Muscle of arm (tissue), 12 donors: Measurements from ENCODE around the gene CNTN2. TPM values are rescaled to one million over a fixed set of nuclear protein-coding genes. Genes with fewer than 3 reads are reported as not detected.

ENCODE experiments used
- DNase-seq: peaks from one replicate; pipeline ENCODE4 v3.0.0-alpha.2; 2013
- polyA plus RNA-seq, 12 donors: library from polyadenylated mRNA; unstranded; fragments of 120-200 nt; gene quantifications; one replicate each; pipeline ENCODE4 v1.2.1, GENCODE V29; 2013; ENCODE audit not compliant: insufficient read length in 12 of 12

Gene CNTN2
- polyA plus RNA-seq, 12 donors, result 0.57 to 3.8 (median 0.68) TPM; not detected in 2

DNA sequence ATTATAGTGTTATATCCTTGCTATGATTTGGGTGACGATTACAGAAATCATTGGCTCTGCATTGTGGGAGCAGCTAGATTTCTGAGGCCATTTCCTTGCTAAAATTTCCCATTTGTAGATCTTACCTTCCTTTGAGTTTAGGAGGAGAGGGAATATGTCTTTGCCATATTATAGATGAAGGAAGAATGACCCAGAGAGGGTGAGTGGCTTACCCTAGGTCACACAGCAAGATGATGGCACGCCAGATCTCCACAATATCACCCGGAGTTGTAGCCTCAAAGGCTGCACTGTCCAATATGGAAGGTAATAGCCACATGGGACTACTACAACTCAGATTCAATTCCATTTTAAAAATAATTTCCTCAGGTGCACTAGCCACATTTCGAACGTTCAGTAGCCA is 10.3 kb downstream of the CNTN2 start:
- DNase-seq, result no peak

DNA sequence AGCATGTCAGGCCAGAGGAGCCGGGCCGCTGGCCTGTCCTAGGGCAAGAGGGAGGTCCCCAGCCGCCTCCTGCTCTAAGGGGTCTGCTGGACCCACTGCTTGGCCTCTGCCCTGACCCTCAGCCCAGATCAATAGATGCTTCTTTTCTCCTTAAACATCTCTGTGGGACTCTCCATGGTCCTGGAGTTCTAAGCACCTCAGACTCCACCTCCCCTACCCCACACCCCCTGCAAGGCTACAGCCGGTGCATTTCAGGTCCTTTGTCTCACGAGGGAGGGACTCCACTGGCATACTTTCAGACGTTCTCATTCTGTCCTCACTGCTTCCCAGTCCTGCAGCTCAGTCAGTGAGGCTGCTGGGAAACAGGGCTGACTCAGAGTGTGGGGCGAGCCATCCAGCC is 11.0 kb downstream of the CNTN2 start:
- no peak for DNase-seq

DNA sequence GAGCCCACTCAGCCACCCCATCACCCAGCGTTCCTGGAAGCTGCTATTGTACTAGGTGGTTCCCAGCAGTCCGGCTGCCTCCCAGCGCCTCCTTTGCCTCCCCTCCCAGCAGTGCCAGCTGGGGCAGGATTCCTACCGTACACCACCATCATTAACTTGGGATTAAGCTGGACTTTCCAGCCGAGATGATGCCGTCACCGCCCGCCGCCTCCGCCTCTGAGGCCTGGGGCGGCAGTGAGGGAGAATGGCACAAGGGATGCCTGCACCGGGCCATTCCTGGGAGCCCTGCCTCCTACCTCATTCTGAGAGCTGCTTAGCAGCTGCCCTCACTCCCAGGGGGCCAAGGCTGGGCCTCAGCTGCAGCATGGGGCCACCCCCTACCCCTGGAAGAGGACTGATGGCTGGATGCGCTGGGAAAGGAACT is 13.2 kb downstream of the CNTN2 start:
- DNase-seq, result no peak

- DNase-seq, result no peak
Observed at GRCh38 chr1:205056956-205057568, 14.1 kb downstream of the CNTN2 start.

DNA sequence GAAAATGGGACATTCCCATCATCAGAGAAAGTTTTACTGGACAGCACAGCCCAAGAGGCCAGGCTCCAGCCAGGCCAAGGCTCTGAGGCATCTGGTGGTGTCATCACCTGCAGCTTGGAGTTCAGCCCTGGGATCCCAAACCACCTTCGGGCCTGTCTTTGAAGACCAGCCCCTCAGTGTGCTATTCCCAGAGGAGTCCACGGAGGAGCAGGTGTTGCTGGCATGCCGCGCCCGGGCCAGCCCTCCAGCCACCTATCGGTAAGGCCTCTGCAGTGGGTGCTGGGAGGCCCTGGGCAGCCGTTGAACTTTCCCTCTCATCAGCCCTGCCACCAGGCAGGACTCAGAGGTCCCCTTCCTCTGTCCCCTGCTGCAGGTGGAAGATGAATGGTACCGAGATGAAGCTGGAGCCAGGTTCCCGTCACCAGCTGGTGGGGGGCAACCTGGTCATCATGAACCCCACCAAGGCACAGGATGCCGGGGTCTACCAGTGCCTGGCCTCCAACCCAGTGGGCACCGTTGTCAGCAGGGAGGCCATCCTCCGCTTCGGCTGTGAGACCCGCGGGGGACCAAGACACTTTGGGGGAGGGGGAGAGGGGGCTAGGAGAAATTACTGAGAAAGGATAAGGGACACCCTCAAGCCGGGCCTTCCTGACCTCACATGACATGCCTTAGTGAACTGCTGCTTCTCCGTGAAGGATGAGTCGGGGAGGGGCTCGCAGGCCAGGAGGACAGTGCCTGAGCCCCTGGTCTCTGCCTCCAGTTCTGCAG is 15.0 kb downstream of the CNTN2 start:
- DNase-seq, result no peak

- DNase-seq, result no peak
Observed at GRCh38 chr1:205058853-205059252, 15.8 kb downstream of the CNTN2 start.

- no peak for DNase-seq
Observed at GRCh38 chr1:205059660-205060059, 16.6 kb downstream of the CNTN2 start.

GRCh38 chr1:205060746-205061145 is 17.7 kb downstream of the CNTN2 start:
- DNase-seq, result no peak

DNA sequence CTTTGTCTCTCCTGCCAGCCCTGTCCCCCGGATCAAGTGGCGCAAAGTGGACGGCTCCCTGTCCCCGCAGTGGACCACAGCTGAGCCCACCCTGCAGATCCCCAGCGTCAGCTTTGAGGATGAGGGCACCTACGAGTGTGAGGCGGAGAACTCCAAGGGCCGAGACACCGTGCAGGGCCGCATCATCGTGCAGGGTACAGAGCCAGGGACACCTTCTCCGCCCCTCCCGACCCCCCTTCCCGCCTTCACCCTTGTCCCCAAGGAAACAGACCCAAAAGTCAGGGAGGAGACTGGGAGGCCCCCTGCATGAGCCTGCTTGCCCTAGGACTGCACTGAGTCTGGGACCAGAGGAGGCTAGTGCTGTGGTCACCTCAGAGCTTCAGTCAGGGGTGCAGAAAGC is 18.2 kb downstream of the CNTN2 start:
- no peak for DNase-seq

- peak; percentile 77 for DNase-seq
Observed at GRCh38 chr1:205061665-205062069, 18.7 kb downstream of the CNTN2 start.

- no peak for DNase-seq
Observed at GRCh38 chr1:205062319-205062718, 19.3 kb downstream of the CNTN2 start.

- DNase-seq, result no peak
Observed at GRCh38 chr1:205062895-205063294, 19.9 kb downstream of the CNTN2 start.

DNA sequence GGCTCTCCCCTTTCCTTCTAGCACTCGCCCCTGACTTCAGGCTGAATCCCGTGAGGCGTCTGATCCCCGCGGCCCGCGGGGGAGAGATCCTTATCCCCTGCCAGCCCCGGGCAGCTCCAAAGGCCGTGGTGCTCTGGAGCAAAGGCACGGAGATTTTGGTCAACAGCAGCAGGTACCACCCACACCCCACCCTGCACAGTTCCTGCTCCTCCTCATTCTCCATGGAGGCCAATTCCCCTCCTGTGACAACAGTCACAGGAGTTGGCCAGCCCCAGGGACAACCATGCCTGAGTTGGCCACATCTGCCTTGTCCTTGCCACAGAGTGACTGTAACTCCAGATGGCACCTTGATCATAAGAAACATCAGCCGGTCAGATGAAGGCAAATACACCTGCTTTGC is 21.3 kb downstream of the CNTN2 start:
- no peak for DNase-seq

DNA sequence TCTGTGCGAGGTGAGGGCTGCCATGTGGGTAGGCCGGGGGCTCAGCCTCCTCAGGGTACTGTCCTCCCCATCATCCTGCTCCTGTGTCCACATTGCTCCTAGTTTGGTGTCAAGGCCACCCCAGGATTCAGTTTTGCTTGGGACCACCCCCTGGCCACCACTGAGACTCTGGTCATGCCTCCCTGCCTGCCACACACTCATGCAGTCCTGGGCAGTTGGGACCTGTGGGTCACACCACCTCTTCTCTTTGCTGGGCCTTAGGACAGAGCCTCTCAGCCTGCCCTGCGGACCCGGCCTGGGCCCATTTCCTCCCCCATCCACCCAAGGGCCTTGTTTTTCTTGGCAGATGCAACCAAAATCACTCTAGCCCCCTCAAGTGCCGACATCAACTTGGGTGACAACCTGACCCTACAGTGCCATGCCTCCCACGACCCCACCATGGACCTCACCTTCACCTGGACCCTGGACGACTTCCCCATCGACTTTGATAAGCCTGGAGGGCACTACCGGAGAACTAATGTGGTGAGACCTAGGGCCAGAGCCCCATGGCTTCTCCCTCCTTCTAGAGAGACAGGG is 21.8 kb downstream of the CNTN2 start:
- DNase-seq, result no peak

GRCh38 chr1:205065666-205066065 is 22.7 kb downstream of the CNTN2 start:
- no peak for DNase-seq

- DNase-seq, result no peak
Observed at GRCh38 chr1:205066141-205066818, 23.3 kb downstream of the CNTN2 start.

- DNase-seq, result no peak
Observed at GRCh38 chr1:205067031-205067430, 24.0 kb downstream of the CNTN2 start.

DNA sequence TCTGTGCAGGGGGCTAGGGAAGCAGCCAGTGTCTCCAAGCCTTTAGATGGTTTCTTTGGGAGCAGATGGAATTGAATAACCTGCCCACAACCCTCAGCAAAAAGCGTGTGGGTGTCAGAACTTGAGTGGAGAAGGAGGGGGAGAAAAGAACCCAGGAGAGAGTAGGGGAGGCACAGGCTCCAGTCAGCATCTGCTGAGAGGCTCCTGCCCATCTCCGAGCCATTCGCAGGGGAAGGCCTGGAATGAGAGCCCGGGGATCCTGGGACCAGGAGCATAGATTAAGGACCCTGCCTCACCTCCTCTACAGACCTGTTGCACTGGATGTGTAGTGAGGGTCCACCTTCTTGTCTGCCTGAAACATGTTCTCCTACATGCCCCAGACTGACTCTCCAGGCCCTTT is 25.0 kb downstream of the CNTN2 start:
- DNase-seq, result no peak

- peak; percentile 41 for DNase-seq
Observed at GRCh38 chr1:205068457-205069040, 25.5 kb downstream of the CNTN2 start.

DNA sequence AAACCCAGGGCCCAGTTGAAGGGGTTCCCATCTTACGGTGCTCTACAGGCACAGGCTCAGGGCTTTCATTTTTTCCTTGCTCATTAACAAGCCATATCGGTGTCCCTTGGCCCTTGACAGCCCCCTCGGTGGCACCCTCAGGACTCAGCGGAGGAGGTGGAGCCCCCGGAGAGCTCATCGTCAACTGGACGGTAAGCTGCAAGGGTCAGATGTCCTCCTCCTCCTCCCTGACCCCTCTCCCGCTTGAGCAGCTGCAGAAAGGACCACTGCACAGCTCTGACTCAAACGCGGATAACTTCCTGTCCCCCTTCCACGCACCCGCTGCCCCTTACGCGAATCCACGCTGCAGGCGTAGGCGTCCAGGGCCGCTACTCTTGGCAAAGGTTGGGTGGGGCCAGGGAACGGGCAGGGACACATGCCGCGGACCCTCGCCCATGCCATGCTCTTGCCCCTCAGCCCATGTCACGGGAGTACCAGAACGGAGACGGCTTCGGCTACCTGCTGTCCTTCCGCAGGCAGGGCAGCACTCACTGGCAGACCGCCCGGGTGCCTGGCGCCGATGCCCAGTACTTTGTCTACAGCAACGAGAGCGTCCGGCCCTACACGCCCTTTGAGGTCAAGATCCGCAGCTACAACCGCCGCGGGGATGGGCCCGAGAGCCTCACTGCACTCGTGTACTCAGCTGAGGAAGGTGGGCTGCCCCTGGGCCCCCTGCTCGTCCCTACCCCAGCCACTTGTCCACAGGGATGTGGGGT is 26.5 kb downstream of the CNTN2 start:
- no peak for DNase-seq

DNA sequence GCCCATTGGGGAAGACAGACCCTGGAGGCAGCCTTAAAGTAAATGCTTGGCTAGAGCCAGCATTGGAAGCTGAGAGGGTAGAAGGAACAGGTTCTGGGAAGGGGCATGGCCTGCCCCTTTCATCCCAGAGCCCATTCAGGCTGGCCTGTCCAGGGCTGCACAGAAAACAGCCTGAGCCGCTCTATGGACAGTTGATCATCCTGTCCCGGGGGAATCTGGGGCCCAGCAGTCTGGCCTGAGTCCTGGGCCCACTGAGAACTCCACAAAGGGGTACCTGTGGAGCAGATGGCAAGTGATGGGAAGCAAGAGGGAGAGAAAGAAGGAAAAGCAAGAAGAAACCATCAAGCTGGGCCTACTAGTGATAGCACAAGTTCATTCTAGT is 28.0 kb downstream of the CNTN2 start:
- DNase-seq, result no peak

DNA sequence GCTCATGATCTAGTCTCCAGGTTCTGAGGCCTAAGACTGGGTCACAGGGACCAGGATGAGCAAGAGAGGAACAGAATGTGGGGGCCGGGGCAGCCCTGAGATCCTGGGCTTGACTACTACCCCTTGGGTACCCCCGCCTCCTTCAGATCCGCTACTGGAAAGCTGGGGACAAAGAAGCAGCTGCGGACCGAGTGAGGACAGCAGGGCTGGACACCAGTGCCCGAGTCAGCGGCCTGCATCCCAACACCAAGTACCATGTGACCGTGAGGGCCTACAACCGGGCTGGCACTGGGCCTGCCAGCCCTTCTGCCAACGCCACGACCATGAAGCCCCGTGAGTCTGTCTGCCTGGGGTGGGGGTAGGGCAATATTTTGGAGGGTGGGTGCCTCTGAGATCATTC is 28.8 kb downstream of the CNTN2 start:
- no peak for DNase-seq
